GM19351 (cell line): Measurements from ENCODE around the gene POU6F2.
"Not testable (repeated sequence)": the region's sequence is repeated elsewhere in the genome, so short reads cannot be mapped to it uniquely, and the experiment has no call there.

Experiments used
- ATAC-seq: cut with Tn5 transposase; IDR thresholded peaks from one replicate; pipeline ENCODE4 v1.9.1; 2021; ENCODE audit warnings: mild to moderate bottlenecking, moderate library complexity; ENCODE audit not compliant: unreplicated experiment

Gene POU6F2

DNA sequence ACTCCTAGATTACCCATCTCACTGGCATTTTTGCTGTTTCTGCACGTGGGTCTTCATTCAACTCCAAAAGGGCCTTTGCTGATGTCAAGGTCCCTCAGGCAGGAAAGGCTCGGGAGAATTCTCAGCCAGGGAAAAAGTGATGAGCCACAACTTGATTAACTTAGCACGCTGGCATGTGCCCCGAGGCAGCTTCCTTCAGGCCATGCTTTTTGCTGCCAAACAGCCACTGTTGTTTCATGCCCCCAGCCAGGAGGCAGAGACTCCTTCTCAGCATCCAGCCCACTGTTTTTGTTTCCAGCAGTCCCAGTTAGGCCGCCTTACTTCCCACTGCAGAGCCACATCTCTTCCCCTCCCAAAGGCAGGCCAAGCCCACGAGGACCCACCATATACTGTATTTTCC, 322.0 kb downstream of the POU6F2 start:
- no peak for ATAC-seq

DNA sequence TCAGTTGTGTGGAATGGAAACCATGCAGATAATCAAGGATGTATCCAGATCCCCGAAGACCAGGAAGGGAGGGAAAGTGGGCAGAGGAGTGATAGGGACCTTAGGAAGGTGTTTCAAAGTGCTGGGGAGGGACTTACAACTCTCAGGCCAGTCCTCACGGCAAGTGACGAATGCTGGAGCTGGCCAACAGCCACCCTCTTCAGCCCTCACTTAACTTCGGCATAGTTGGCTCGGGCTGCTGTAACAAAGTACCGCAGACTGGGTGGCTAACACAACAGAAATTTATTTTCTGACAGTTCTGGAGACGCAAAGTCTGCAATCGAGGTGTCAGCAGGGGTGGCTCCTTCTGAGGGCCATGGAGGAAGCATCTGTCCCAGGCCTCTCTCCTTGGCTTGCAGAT, 322.6 kb downstream of the POU6F2 start:
- ATAC-seq, result no peak

DNA sequence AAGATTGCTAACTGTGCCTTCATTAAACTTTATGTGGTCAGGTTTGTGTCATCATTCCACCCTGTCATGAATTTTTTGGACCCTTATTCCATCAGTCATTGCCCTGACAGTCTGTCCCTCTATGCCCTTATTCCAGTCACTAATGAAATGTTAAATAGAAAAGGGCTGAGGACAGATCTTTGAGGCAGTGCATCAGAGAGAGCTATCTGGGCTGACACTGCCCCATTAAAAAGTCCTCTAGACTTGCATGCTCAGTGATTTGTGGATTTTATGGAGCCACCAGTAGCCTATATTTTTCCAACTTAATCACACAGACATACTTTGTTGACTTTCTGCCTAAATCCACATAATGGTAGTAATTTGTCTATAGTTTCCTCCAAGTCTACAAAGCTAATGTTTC, 323.8 kb downstream of the POU6F2 start:
- ATAC-seq, result no peak

GRCh38 chr7:39304178-39304577, 326.5 kb downstream of the POU6F2 start:
- no peak for ATAC-seq

- ATAC-seq, result no peak
Observed at GRCh38 chr7:39304668-39305405, 327.1 kb downstream of the POU6F2 start.

DNA sequence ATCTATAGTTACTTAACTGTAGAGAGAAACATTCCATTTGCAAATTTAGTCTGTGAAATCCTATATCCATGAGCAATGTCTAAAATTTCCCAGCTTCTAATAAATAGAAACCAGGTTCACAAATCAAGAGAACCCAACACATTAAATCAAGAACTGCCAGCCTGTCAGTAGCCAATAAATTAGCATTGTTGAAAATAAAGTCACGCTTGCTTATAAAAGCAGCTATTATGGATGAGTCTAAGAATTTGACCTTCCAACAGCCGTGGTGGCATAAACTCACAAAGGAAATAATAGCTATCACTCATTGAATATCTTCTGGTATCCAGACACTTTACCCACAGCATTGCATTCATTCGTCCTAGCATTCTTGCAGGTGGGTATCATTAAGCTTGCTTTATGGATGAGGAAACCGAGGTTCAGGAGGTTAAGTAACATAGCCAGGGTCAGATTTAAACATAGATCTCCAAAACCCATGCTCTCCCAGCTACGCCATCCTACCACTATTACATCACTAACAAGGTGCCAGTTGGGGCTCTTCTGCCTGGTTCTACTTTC, 328.4 kb downstream of the POU6F2 start:
- no peak for ATAC-seq

- ATAC-seq, result no peak
Observed at GRCh38 chr7:39310699-39311098, 333.0 kb downstream of the POU6F2 start.

- no peak for ATAC-seq
Observed at GRCh38 chr7:39312254-39312989, 334.7 kb downstream of the POU6F2 start.

DNA sequence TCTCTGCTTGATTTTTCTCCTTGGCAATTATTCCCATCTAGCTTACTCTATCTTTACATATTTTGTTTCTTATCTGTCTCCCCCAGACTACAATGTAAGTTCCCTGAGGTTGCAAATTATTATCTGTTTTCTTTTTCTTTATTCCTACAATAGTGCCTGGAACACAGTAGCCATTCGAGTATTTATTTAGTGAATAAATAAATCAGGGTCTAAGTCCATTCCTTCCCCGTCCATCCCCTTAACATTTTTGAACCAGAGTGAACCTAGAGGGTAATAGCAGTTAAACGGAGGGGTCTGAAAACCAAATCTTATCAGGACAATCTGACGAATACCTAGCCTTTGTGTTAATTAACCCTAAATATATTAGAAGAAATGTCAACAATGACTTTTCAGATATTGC, 335.7 kb downstream of the POU6F2 start:
- no peak for ATAC-seq

GRCh38 chr7:39313974-39314373, 336.3 kb downstream of the POU6F2 start:
- ATAC-seq, result no peak

DNA sequence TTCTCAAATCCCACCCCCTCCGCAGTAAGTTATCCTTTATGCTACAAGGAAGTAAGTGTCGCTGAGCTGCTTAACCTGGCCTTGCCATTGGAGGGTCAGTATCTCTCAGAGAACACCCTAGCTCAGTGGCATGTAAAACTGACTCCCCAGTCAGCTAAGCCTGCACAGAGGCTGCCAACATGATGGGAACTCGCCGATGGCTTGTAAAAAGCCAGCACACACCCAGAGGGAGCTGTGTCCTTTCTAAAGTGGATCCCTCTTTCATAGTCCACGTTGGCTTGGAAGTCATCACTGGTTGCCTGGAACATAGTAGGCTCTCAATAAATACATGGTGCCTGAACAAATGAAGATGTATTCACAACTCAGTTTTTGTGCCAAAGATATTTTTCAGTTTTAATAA, 339.4 kb downstream of the POU6F2 start:
- ATAC-seq, result no peak

DNA sequence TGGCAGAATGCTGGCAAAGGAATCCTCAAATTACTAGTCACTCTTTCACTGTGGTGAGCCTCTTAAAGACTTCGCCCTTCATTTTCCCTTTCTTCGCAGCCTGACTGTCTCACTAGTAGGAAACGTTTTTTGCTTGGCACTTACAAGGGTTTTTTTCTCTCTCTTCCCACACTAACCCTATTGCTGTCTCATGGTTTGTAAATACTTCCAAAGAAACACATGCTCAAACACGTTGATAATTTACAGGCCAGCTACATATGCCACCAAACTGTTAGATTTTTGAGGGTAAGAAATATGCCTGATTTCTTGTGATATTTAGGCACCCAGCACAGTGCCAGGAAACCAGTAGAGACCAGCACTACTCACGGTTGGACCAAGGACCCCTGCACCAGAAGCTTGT, 340.2 kb downstream of the POU6F2 start:
- no peak for ATAC-seq

GRCh38 chr7:39321245-39321644, 343.5 kb downstream of the POU6F2 start:
- ATAC-seq, result no peak

GRCh38 chr7:39321909-39322498, 344.3 kb downstream of the POU6F2 start:
- no peak for ATAC-seq

DNA sequence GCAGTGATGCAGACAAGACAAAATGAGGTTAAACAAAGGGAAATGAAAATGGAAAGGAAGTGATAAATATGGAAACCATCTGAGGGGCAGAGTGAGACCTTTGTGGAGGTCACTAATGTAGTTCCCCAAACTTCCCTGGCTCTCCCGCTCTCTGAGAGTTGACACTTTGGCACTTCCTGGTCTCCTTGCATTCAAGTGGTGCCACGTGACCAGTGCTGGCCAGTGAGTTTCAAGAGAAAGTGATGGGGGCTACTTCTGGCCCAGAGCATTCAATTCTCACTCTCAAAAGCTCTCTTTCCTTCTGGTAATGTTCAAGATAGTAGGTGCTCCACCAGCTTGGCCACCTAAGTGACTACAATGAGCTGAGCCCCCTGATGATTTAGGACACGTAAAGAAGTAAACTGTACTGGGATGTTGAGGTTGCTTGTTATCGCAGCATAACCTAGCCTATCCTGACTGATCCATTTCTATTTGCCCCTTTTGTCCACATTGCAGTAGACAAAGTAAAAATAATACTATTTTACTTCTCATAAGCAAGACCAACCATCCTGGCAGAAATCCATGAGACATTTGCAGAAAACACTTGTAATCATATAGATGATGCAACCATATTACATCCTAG, 346.5 kb downstream of the POU6F2 start:
- ATAC-seq, result no peak

- ATAC-seq, result not testable (repeated sequence)
Observed at GRCh38 chr7:39331607-39332006, 353.9 kb downstream of the POU6F2 start.

DNA sequence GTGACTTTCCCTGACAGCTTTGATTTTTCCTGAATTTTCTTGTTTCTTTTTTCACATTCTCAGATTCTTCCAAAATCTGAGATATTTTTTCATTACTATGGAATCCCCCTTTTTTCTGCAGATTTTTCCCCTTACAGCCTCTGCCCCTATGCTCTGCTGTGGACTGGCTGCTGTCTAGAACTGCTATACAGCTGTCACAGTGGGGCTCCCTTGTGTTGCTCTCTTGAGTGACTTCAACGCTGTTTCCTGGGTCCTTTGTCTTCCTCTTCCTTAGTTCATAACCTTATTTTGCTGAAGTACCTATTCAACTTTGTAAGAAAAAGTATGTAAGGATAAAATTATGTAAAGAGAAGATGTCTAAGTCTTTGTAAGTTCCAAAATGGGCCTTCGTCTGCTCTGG, 354.4 kb downstream of the POU6F2 start:
- ATAC-seq, result no peak

- no peak for ATAC-seq
Observed at GRCh38 chr7:39333701-39334100, 356.0 kb downstream of the POU6F2 start.

GRCh38 chr7:39336442-39336841, 358.7 kb downstream of the POU6F2 start:
- no peak for ATAC-seq

DNA sequence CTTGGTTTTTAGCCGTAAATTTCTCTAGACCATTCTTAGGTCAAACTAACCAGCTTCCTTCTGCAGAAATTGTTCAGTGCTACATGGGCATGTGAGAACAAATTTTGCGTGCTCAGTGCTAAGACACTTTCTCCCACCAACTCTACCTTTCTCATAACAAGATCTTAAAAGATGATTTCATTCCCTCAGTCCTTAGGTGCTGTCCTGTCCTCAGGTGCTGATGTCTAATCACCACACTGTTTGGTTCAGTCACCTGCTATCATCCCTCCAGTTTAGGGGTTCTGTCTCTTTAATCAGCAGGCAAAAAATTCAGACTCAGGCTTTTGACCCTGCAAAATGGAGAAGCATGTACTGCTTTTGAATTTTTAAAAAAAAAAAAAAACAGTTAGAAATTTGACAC, 361.0 kb downstream of the POU6F2 start:
- no peak for ATAC-seq

DNA sequence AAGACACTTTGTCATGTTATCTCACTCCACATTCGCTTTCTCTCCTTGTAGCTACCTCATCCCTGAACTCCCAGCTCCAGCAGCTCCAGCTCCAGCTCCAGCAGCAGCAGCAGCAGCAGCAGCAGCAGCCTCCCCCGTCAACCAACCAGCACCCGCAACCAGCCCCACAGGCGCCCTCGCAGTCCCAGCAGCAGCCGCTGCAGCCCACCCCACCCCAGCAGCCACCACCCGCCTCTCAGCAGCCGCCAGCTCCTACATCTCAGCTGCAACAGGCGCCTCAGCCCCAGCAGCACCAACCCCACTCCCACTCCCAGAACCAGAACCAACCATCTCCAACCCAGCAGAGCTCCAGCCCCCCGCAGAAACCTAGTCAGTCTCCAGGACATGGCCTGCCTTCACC, 361.9 kb downstream of the POU6F2 start:
- no peak for ATAC-seq
